SH-SY5Y (cell line): ENCODE results near the gene FYB1.

Experiments
- GATA2 ChIP-seq: IDR thresholded peaks from 2 replicates; pipeline ENCODE4 v1.6.1; 2011; ENCODE audit warnings: mild to moderate bottlenecking, low read depth, low read length
- GATA3 ChIP-seq: IDR thresholded peaks from 2 replicates; pipeline ENCODE4 v1.6.1; 2011; ENCODE audit warnings: low read depth, mild to moderate bottlenecking, low read length, moderate library complexity

FYB1 gene

GRCh38 chr5:39201160-39201780 is 18.1 kb downstream of the FYB1 start:
- TF ChIP-seq GATA2 (no peak), GATA3 (no peak)

- no peak for TF ChIP-seq GATA3
- TF ChIP-seq GATA2: no peak
Measured at GRCh38 chr5:39200081-39200480, 19.3 kb downstream of the FYB1 start.

- TF ChIP-seq GATA3 (no peak), GATA2 (no peak)
Measured at GRCh38 chr5:39199335-39199734, 20.0 kb downstream of the FYB1 start.

- TF ChIP-seq GATA3 (no peak), GATA2 (no peak)
Measured at GRCh38 chr5:39198127-39198526, 21.2 kb downstream of the FYB1 start.

- no peak for TF ChIP-seq GATA3
Measured at GRCh38 chr5:39197556-39197955, 21.8 kb downstream of the FYB1 start.

GRCh38 chr5:39195198-39195826 is 24.1 kb downstream of the FYB1 start:
- TF ChIP-seq GATA2 (no peak), GATA3 (no peak)

GRCh38 chr5:39194466-39195136 is 24.8 kb downstream of the FYB1 start:
- TF ChIP-seq GATA2: no peak
- TF ChIP-seq GATA3: no peak

GRCh38 chr5:39193553-39194465 is 25.6 kb downstream of the FYB1 start:
- TF ChIP-seq GATA2 (no peak), GATA3 (no peak)

GRCh38 chr5:39192450-39193160 is 26.8 kb downstream of the FYB1 start:
- no peak for TF ChIP-seq GATA3
- TF ChIP-seq GATA2: no peak

GRCh38 chr5:39191216-39191615 is 28.1 kb downstream of the FYB1 start:
- TF ChIP-seq GATA2 (no peak), GATA3 (no peak)

GRCh38 chr5:39190311-39191102 is 28.9 kb downstream of the FYB1 start:
- no peak for TF ChIP-seq GATA2
- no peak for TF ChIP-seq GATA3

GRCh38 chr5:39189292-39189955 is 29.9 kb downstream of the FYB1 start:
- TF ChIP-seq GATA2 (no peak), GATA3 (no peak)

GRCh38 chr5:39187831-39188731 is 31.3 kb downstream of the FYB1 start:
- no peak for TF ChIP-seq GATA3
- TF ChIP-seq GATA2: no peak
